Measurements from ENCODE around the gene CHKA.

DNA sequence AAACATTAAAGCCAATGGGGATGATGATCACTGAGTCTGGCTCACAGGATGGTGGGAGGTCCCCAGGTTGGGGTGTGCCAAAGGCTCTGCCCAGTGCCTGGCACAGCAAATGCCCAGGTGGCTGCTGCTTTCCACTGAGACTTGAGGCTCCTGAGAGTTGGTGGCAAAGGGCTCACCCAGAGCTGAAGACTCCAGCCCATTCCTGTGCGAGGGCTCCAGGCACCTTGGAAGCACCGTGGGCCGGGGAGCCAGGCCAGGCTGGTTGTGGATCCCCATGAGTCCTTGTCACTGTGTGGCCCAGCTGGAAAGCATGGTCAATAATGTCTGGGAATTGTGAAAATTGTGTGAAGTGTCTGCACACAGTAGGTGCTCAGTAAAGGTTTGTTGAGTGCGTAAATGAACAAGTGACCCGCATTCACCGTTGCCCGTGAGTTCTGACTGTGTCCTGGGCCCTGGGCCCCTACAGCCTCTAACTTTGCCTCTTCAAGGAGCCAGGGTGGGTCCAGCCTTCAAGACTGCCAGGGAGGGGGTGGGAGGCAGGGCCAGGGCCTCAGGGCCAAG, 114.5 kb downstream of the CHKA start:
- TF ChIP-seq, protein P1, sequence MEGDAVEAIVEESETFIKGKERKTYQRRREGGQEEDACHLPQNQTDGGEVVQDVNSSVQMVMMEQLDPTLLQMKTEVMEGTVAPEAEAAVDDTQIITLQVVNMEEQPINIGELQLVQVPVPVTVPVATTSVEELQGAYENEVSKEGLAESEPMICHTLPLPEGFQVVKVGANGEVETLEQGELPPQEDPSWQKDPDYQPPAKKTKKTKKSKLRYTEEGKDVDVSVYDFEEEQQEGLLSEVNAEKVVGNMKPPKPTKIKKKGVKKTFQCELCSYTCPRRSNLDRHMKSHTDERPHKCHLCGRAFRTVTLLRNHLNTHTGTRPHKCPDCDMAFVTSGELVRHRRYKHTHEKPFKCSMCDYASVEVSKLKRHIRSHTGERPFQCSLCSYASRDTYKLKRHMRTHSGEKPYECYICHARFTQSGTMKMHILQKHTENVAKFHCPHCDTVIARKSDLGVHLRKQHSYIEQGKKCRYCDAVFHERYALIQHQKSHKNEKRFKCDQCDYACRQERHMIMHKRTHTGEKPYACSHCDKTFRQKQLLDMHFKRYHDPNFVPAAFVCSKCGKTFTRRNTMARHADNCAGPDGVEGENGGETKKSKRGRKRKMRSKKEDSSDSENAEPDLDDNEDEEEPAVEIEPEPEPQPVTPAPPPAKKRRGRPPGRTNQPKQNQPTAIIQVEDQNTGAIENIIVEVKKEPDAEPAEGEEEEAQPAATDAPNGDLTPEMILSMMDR (conservative IDR thresholded peaks at IDR 0.05; ENCODE audit: low read depth in 2 of 2) = no peak
- TF ChIP-seq POLR2AphosphoS5 (IDR thresholded peaks at IDR 0.05; ENCODE audit: low read depth) = no peak
- TF ChIP-seq JUNB (IDR thresholded peaks at IDR 0.05; ENCODE audit: unreplicated experiment) = no peak
- no peak for TF ChIP-seq EZH2 (IDR thresholded peaks at IDR 0.05; ENCODE audit: low read depth, unreplicated experiment)
- TF ChIP-seq, protein P2, sequence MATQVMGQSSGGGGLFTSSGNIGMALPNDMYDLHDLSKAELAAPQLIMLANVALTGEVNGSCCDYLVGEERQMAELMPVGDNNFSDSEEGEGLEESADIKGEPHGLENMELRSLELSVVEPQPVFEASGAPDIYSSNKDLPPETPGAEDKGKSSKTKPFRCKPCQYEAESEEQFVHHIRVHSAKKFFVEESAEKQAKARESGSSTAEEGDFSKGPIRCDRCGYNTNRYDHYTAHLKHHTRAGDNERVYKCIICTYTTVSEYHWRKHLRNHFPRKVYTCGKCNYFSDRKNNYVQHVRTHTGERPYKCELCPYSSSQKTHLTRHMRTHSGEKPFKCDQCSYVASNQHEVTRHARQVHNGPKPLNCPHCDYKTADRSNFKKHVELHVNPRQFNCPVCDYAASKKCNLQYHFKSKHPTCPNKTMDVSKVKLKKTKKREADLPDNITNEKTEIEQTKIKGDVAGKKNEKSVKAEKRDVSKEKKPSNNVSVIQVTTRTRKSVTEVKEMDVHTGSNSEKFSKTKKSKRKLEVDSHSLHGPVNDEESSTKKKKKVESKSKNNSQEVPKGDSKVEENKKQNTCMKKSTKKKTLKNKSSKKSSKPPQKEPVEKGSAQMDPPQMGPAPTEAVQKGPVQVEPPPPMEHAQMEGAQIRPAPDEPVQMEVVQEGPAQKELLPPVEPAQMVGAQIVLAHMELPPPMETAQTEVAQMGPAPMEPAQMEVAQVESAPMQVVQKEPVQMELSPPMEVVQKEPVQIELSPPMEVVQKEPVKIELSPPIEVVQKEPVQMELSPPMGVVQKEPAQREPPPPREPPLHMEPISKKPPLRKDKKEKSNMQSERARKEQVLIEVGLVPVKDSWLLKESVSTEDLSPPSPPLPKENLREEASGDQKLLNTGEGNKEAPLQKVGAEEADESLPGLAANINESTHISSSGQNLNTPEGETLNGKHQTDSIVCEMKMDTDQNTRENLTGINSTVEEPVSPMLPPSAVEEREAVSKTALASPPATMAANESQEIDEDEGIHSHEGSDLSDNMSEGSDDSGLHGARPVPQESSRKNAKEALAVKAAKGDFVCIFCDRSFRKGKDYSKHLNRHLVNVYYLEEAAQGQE (IDR thresholded peaks at IDR 0.05; ENCODE audit: unreplicated experiment) = no peak
